HUES48 (cell line): Measurements from ENCODE around the gene MS4A3.
"Not testable (repeated sequence)": the region's sequence is repeated elsewhere in the genome, so short reads cannot be mapped to it uniquely, and the experiment has no call there.

Source experiments
- H3K27ac ChIP-seq: one replicate; pipeline ENCODE4 v1.7.0; 2013; ENCODE audit warnings: low read depth, low read length, inconsistent platforms
- H3K27me3 ChIP-seq: 2 replicates; pipeline ENCODE4 v1.6.1; 2013; ENCODE audit warnings: mild to moderate bottlenecking, low read length; ENCODE audit not compliant: control insufficient read depth, insufficient read depth
- H3K36me3 ChIP-seq: 2 replicates; pipeline ENCODE4 v1.6.1; 2013; ENCODE audit warnings: low read length; ENCODE audit not compliant: control insufficient read depth, insufficient read depth
- H3K4me1 ChIP-seq: 2 replicates; pipeline ENCODE4 v1.6.1; 2013; ENCODE audit warnings: mild to moderate bottlenecking, low read length; ENCODE audit not compliant: control insufficient read depth, insufficient read depth
- H3K4me3 ChIP-seq: 2 replicates; pipeline ENCODE4 v1.5.1; 2013; ENCODE audit warnings: mild to moderate bottlenecking, low read depth, low read length
- H3K9ac ChIP-seq: 2 replicates; pipeline ENCODE4 v1.6.1; 2013; ENCODE audit warnings: mild to moderate bottlenecking, low read depth, low read length, moderate library complexity
- H3K9me3 ChIP-seq: 2 replicates; pipeline ENCODE4 v1.6.1; 2013; ENCODE audit warnings: low read length; ENCODE audit not compliant: control insufficient read depth, insufficient read depth

The MS4A3 gene

GRCh38 chr11:60056349-60056969, at the start of gene MS4A3:
Gene MS4A3 (plus strand): TSS chr11:60056665. CDS start chr11:60061161, 4,496 bp downstream.
- Histone ChIP-seq H3K27ac (no peak within 1 kb of the TSS), H3K9me3 (peaks cover 5% of the 10 kb centered on the region), H3K27me3 (no peaks in the 10 kb centered on the region), H3K36me3 (no peaks in the 10 kb centered on the region), H3K9ac (no peak within 1 kb of the TSS), H3K4me3 (no peak within 1 kb of the TSS), H3K4me1 (0 out of 2 replicates have a peak, but pooled peaks cover 8% of the 10 kb centered on the region)

- H3K4me3 ChIP-seq = no peak within 1 kb of the TSS
- H3K9me3 ChIP-seq = no peaks in the 10 kb centered on the region
- H3K36me3 ChIP-seq = no peaks in the 10 kb centered on the region
- H3K27ac ChIP-seq = no peak within 1 kb of the TSS
- H3K4me1 ChIP-seq = peaks cover 12% of the 10 kb centered on the region
- H3K27me3 ChIP-seq = no peaks in the 10 kb centered on the region
- H3K9ac ChIP-seq = no peak within 1 kb of the TSS
Measured at GRCh38 chr11:60016881-60017280, 39.6 kb upstream of the MS4A3 start, which contains the start of gene OOSP4B. Gene OOSP4B (plus strand): TSS chr11:60017181.

- Histone ChIP-seq H3K27ac (no peak overlapping the region), H3K9me3 (no peaks in the 10 kb centered on the region), H3K9ac (no peak overlapping the region), H3K4me1 (peaks cover 12% of the 10 kb centered on the region), H3K4me3 (no peak overlapping the region), H3K36me3 (no peaks in the 10 kb centered on the region), H3K27me3 (no peaks in the 10 kb centered on the region)
Measured at GRCh38 chr11:60018058-60018457, 38.4 kb upstream of the MS4A3 start.

GRCh38 chr11:60020376-60020775, 36.1 kb upstream of the MS4A3 start:
- not testable (repeated sequence) for H3K27ac ChIP-seq, H3K4me3 ChIP-seq, H3K9ac ChIP-seq, H3K9me3 ChIP-seq, H3K36me3 ChIP-seq, H3K27me3 ChIP-seq
- H3K4me1 ChIP-seq = peaks cover 12% of the 10 kb centered on the region

GRCh38 chr11:60029015-60029632, 27.3 kb upstream of the MS4A3 start:
- H3K4me3 ChIP-seq = no peak overlapping the region
- no peaks in the 10 kb centered on the region for H3K36me3 ChIP-seq
- H3K9me3 ChIP-seq = no peaks in the 10 kb centered on the region
- no peaks in the 10 kb centered on the region for H3K4me1 ChIP-seq
- no peak overlapping the region for H3K27ac ChIP-seq
- H3K9ac ChIP-seq = no peak overlapping the region
- H3K27me3 ChIP-seq = no peaks in the 10 kb centered on the region

- H3K4me1 ChIP-seq = peaks cover 13% of the 10 kb centered on the region
- no peak within 1 kb of the TSS for H3K4me3 ChIP-seq
- H3K27ac ChIP-seq = no peak within 1 kb of the TSS
- no peaks in the 10 kb centered on the region for H3K27me3 ChIP-seq
- no peaks in the 10 kb centered on the region for H3K36me3 ChIP-seq
- no peaks in the 10 kb centered on the region for H3K9me3 ChIP-seq
- H3K9ac ChIP-seq = no peak within 1 kb of the TSS
Measured at GRCh38 chr11:60040109-60040508, 16.4 kb upstream of the MS4A3 start, which contains the start of gene OOSP2. Gene OOSP2 (plus strand): TSS chr11:60040409. CDS start chr11:60040460, 51 bp downstream.

GRCh38 chr11:60050422-60050821, 6.0 kb upstream of the MS4A3 start:
- not testable (repeated sequence) for H3K4me3 ChIP-seq, H3K27ac ChIP-seq, H3K27me3 ChIP-seq, H3K9me3 ChIP-seq, H3K4me1 ChIP-seq, H3K9ac ChIP-seq, H3K36me3 ChIP-seq

- not testable (repeated sequence) for H3K27me3 ChIP-seq, H3K9ac ChIP-seq, H3K4me3 ChIP-seq, H3K9me3 ChIP-seq, H3K36me3 ChIP-seq, H3K4me1 ChIP-seq, H3K27ac ChIP-seq
Measured at GRCh38 chr11:60050839-60051238, 5.6 kb upstream of the MS4A3 start.

- Histone ChIP-seq H3K36me3 (no peaks in the 10 kb centered on the region), H3K9me3 (no peaks in the 10 kb centered on the region), H3K27me3 (no peaks in the 10 kb centered on the region), H3K4me3 (no peak overlapping the region), H3K9ac (no peak overlapping the region), H3K4me1 (0 out of 2 replicates have a peak, but pooled peaks cover 8% of the 10 kb centered on the region), H3K27ac (no peak overlapping the region)
Measured at GRCh38 chr11:60059052-60059451, 2.6 kb downstream of the MS4A3 start.

GRCh38 chr11:60059521-60060240, 3.2 kb downstream of the MS4A3 start:
- Histone ChIP-seq H3K9me3 (no peaks in the 10 kb centered on the region), H3K36me3 (no peaks in the 10 kb centered on the region), H3K4me1 (0 out of 2 replicates have a peak, but pooled peaks cover 8% of the 10 kb centered on the region), H3K4me3 (no peak overlapping the region), H3K9ac (no peak overlapping the region), H3K27ac (no peak overlapping the region), H3K27me3 (no peaks in the 10 kb centered on the region)

GRCh38 chr11:60064111-60064510, 7.6 kb downstream of the MS4A3 start:
- Histone ChIP-seq H3K9me3 (no peaks in the 10 kb centered on the region), H3K4me1 (no peaks in the 10 kb centered on the region), H3K36me3 (no peaks in the 10 kb centered on the region), H3K27me3 (no peaks in the 10 kb centered on the region), H3K9ac (no peak overlapping the region), H3K27ac (no peak overlapping the region), H3K4me3 (no peak overlapping the region)
